GM12865 (cell line): ENCODE data around the gene BAHCC1.

Source experiments
- DNase-seq: peaks from one replicate; pipeline ENCODE4 v3.0.0; 2010; ENCODE audit warnings: low read depth
- H3K4me3 ChIP-seq: 2 replicates; pipeline ENCODE4 v1.5.1; 2011; ENCODE audit warnings: mild to moderate bottlenecking, low read depth, low read length, control low read depth
- TF ChIP-seq, protein P1 (sequence below): IDR thresholded peaks from 2 replicates; pipeline ENCODE4 v1.5.1; 2011; ENCODE audit warnings: low read length, control low read depth, low read depth, inconsistent platforms; ENCODE audit not compliant: insufficient read depth; ENCODE audit errors: missing control alignments

Gene BAHCC1

DNA sequence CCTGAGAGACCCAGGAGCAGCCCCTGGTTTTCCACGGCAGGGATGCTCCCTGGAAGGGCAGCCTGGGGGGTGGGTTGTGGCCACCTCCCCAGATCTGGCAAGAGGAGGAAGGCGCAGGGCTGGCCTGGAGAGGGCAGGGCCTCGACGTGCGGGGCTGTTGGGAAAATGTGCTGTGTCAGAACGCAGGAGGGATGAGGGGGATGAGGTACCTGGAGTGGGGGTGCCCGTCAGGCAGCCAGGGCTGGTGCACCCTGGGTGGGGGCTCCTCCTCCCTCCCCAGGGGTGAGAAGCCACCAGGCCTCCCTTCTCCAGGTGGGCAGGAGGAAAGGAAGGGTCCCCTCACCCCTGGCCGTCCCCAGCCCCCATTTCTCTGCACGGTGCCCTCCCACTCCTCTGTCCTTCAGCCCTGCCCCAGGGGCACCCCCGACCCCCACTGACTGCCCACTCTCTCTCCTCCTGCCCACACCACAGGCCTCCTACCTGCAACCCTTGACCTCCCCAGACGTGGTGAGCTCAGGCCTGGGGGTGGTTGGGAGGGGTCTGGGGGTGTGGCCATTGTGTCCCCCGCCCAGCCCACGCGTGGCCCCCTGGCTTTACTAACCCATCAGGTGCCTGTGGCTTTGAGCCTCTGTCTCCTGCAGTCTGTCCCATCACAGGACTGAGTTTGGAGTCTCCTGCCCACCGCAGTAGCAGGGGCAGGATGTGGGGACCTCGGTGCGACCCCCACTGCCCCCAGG lies 39.6 kb downstream of the BAHCC1 start:
- no peak for DNase-seq
- TF ChIP-seq, protein P1, sequence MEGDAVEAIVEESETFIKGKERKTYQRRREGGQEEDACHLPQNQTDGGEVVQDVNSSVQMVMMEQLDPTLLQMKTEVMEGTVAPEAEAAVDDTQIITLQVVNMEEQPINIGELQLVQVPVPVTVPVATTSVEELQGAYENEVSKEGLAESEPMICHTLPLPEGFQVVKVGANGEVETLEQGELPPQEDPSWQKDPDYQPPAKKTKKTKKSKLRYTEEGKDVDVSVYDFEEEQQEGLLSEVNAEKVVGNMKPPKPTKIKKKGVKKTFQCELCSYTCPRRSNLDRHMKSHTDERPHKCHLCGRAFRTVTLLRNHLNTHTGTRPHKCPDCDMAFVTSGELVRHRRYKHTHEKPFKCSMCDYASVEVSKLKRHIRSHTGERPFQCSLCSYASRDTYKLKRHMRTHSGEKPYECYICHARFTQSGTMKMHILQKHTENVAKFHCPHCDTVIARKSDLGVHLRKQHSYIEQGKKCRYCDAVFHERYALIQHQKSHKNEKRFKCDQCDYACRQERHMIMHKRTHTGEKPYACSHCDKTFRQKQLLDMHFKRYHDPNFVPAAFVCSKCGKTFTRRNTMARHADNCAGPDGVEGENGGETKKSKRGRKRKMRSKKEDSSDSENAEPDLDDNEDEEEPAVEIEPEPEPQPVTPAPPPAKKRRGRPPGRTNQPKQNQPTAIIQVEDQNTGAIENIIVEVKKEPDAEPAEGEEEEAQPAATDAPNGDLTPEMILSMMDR, result no peak
- H3K4me3 ChIP-seq, result no peak overlapping the region

DNA sequence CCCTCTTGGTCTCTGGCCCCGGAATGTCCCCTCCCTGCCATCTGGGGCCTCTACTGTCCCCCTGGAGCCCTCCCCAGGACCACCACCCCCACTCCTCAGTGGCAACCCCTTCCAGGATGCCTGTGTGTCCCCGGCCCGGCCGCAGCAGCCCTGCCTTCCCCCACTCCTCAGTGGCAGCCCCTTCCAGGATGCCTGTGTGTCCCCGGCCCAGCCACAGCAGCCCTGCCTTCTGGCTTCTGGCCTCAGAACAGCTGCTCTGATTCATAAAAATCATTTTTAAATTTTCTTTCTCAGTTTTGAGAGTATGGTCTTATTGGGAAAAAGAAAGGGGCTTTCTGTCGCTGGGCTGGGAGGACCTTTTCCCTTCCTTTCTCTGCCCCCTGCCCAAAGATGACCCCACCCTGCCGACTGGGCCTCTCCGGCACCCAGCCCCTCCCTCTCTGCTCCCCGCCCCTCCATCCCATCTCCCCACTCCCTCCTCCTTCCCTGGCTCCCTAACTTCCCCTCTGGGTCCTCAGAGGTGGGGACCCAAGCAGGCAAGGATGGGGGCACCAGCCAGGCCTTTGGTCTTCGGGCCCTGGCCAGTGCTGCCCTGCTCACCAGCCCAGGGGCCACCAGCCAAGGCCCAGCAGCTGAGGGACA lies 40.5 kb downstream of the BAHCC1 start:
- TF ChIP-seq, protein P1, result no peak
- no peak for DNase-seq
- no peak overlapping the region for H3K4me3 ChIP-seq

DNA sequence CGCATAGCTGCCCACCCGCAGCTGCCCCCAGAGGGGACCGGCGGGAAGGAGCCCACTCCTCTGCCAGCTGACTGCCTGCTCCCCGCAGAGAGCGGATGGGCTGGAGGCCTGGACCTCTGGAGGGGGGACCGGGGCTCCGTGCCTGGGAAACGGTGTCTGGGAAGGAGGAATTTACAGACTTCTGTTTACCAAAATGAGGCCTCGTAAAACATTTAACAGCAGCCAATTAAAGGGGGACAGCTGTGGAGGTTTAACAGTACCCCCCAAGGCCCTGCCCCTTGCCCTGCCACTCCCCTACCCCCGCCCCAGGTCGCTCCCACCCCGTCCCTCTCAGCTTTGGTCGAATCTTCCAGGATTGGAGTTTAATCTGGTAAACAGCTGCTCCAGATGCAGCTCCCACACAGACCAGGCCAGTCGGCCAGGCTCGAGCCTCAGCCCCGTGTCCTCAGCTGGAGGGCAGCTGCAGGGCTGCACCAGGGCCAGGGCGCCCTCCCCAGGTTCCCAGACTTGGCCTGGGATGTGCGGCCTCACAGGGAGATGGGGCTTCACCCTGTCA lies 41.1 kb downstream of the BAHCC1 start:
- DNase-seq, result no peak
- no peak overlapping the region for H3K4me3 ChIP-seq
- TF ChIP-seq, protein P1, result no peak

- TF ChIP-seq, protein P1, result no peak
- H3K4me3 ChIP-seq, result no peak overlapping the region
- DNase-seq, result no peak
Measured at GRCh38 chr17:81437191-81437651, 42.0 kb downstream of the BAHCC1 start.

- no peak overlapping the region for H3K4me3 ChIP-seq
Measured at GRCh38 chr17:81438007-81438659, 42.9 kb downstream of the BAHCC1 start.

DNA sequence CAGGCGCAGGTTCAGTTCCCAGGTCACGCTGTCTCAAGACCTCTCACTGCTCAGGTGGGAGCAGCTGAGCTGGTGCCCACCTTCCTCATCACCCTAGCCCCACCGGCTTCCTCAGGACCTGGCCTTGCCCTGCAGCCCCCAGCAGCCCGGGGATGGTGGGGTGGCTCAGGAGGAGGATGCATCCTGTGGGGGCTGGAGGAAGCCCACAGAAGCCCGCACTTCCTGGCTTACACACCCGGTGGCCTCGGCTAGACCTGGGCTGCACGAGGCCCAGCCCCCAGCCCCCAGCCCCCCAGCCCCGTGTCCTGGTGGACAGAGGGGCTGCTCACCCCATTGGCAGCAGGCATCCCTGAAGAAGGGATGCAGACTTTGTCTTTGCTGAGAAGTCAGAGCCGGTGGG lies 43.4 kb downstream of the BAHCC1 start:
- no peak overlapping the region for H3K4me3 ChIP-seq
- no peak for DNase-seq
- TF ChIP-seq, protein P1, result no peak

More at GRCh38 chr17:81438007-81438659, 42.9 kb downstream of the BAHCC1 start:
- DNase-seq, result no peak
- TF ChIP-seq, protein P1, result no peak
